B cell (primary cell): ENCODE results near the gene HSD17B4. TPM values are rescaled to one million over a fixed set of nuclear protein-coding genes. Genes with fewer than 3 reads are reported as not detected.

Experiments used
- ATAC-seq: fragments of 200-7000 bp; cut with Tn5 transposase; one replicate; pipeline ENCODE4 v1.10.0; 2021; ENCODE audit warnings: low read depth, mild to moderate bottlenecking, moderate number of reproducible peaks, moderate library complexity
- CTCF ChIA-PET: fragments of 350-600 bp; sonication (Branson Sonifier 250); formaldehyde crosslinking; loops from one replicate; lab custom pipeline; 2021; ENCODE audit warnings: antibody characterized with exemption, inconsistent platforms; lab: Charles Lee
- POLR2A ChIA-PET: fragments of 350-600 bp; sonication (Branson Sonifier 250); formaldehyde crosslinking; loops from one replicate; lab custom pipeline; 2021; ENCODE audit warnings: antibody characterized with exemption; lab: Charles Lee
- DNase-seq: peaks from one replicate; pipeline ENCODE4 v3.0.0; 2013
- H2AFZ ChIP-seq: 2 replicates; pipeline ENCODE4 v1.6.1; 2012; ENCODE audit warnings: mild to moderate bottlenecking, low read depth, low read length; ENCODE audit not compliant: insufficient read depth, poor library complexity, severe bottlenecking
- H3K27ac ChIP-seq, 2 donors: 1 replicate in 1 of 2; 2 replicates in 1 of 2; pipeline ENCODE4 v1.5.1; 2012 to 2013; ENCODE audit warnings: low read length in 2 of 2, mild to moderate bottlenecking in 2 of 2, moderate library complexity in 1 of 2
- H3K27me3 ChIP-seq, 4 experiments: fragments of 200-600 bp in 1 of 4; sonication (generic) in 1 of 4; replicated peaks in 1 of 4; 1 replicate in 2 of 4; 2 replicates in 2 of 4; pipeline versions ENCODE4 v1.6.1 to v1.7.0; 2013 to 2016; ENCODE audit warnings: low read length in 3 of 4, mild to moderate bottlenecking in 2 of 4, mixed read lengths in 1 of 4, moderate library complexity in 1 of 4; ENCODE audit not compliant: insufficient read depth in 4 of 4, control insufficient read depth in 3 of 4; ENCODE audit errors: control extremely low read depth in 1 of 4
- H3K36me3 ChIP-seq, 2 experiments: replicated peaks in 1 of 2; 1 replicate in 1 of 2; 2 replicates in 1 of 2; pipeline versions ENCODE4 v1.6.1 to v1.7.1; 2013; ENCODE audit warnings: low read length in 1 of 2; ENCODE audit not compliant: insufficient read depth in 2 of 2, control insufficient read depth in 1 of 2; ENCODE audit errors: control extremely low read depth in 1 of 2, extremely low read depth in 1 of 2
- H3K4me1 ChIP-seq, 2 donors: fragments of 200-600 bp in 1 of 2; sonication (generic) in 1 of 2; 1 replicate in 1 of 2; 2 replicates in 1 of 2; pipeline versions ENCODE4 v1.5.1 to v1.6.1; 2013 to 2017; ENCODE audit warnings: low read length in 2 of 2; ENCODE audit not compliant: control insufficient read depth in 2 of 2, insufficient read depth in 2 of 2
- H3K4me2 ChIP-seq: replicated peaks from 2 replicates; pipeline ENCODE3; 2012; ENCODE audit warnings: mild to moderate bottlenecking, low read depth, low read length; ENCODE audit not compliant: poor library complexity, severe bottlenecking
- H3K4me3 ChIP-seq, 5 experiments: fragments of 200-600 bp in 1 of 5; sonication (generic) in 1 of 5; 1 replicate in 3 of 5; 2 replicates in 2 of 5; pipeline versions ENCODE4 v1.5.1 to v1.7.0; 2011 to 2016; ENCODE audit warnings: low read length in 4 of 5, mild to moderate bottlenecking in 4 of 5, low read depth in 2 of 5, control low read depth in 1 of 5, moderate library complexity in 1 of 5; ENCODE audit not compliant: insufficient read depth in 1 of 5; ENCODE audit errors: control extremely low read depth in 1 of 5, extremely low read depth in 1 of 5
- H3K79me2 ChIP-seq: fragments of 200-600 bp; sonication (generic); one replicate; pipeline ENCODE4 v1.6.0; 2016; ENCODE audit warnings: low read length; ENCODE audit not compliant: control insufficient read depth, insufficient read depth
- H3K9ac ChIP-seq: fragments of 200-600 bp; sonication (generic); 2 replicates; pipeline ENCODE4 v1.6.1; 2017; ENCODE audit warnings: mild to moderate bottlenecking, low read length, moderate library complexity
- H3K9me3 ChIP-seq, 3 donors: one replicate each; pipeline versions ENCODE4 v1.6.1 to v1.7.1; 2013; ENCODE audit warnings: low read length in 2 of 3; ENCODE audit not compliant: control insufficient read depth in 2 of 3, insufficient read depth in 1 of 3; ENCODE audit errors: control extremely low read depth in 1 of 3
- H4K20me1 ChIP-seq: 2 replicates; pipeline ENCODE4 v1.6.0; 2012; ENCODE audit warnings: mild to moderate bottlenecking, low read length; ENCODE audit not compliant: insufficient read depth, control insufficient read depth, poor library complexity, severe bottlenecking
- H3K27ac Mint-ChIP-seq: one replicate; pipeline ENCODE4 v1.8.0; 2021; ENCODE audit warnings: mixed read lengths
- H3K27me3 Mint-ChIP-seq: one replicate; pipeline ENCODE4 v1.8.0; 2021; ENCODE audit warnings: mixed read lengths
- H3K4me1 Mint-ChIP-seq: one replicate; pipeline ENCODE4 v1.8.0; 2021; ENCODE audit warnings: mixed read lengths
- H3K4me3 Mint-ChIP-seq: one replicate; pipeline ENCODE4 v1.8.0; 2021; ENCODE audit warnings: mixed read lengths
- H3K9me3 Mint-ChIP-seq: one replicate; pipeline ENCODE4 v1.8.0; 2022; ENCODE audit warnings: mixed read lengths; ENCODE audit not compliant: insufficient read depth
- EZH2 ChIP-seq: IDR thresholded peaks from 2 replicates; pipeline ENCODE4 v1.6.1; 2012; ENCODE audit warnings: borderline replicate concordance, low read depth, mild to moderate bottlenecking, moderate library complexity, low read length; ENCODE audit not compliant: insufficient read depth, poor library complexity, severe bottlenecking
- WGBS: methylation state at CpG from one replicate; pipeline ENCODE4 v1.1.5; 2013; ENCODE audit warnings: missing lambda C conversion rate; ENCODE audit not compliant: insufficient coverage; 5-methylcytosine and 5-hydroxymethylcytosine counted together
- intact Hi-C: fragments of 100-400 bp; cut with micrococcal nuclease; formaldehyde crosslinking; loops from one replicate; pipeline ENCODE4 v1.10.0; 2022
- polyA plus RNA-seq: library from polyadenylated mRNA; depleted of rRNA; stranded (reverse); fragments of >200 nt; gene quantifications from 2 replicates; pipeline ENCODE4 v1.2.3, GENCODE V29; 2012
- total RNA-seq, 2 donors: library from RNA; stranded (reverse); fragments of 120-200 nt in 1 of 2; gene quantifications; 1 replicate in 1 of 2; 2 replicates in 1 of 2; pipeline versions ENCODE4 v1.2.3 to v1.2.4, GENCODE V29; 2013 to 2022
- TF ChIP-seq, protein P1 (sequence below): fragments of 200-600 bp; IDR thresholded peaks from one replicate; pipeline ENCODE4 v1.8.0; 2022; ENCODE audit warnings: antibody characterized with exemption, mild to moderate bottlenecking

The HSD17B4 gene
- total and polyA plus RNA-seq, 2 donors (not counting 1 experiment from before 2014, with no cell fraction given) = 114 to 125 TPM

- peaks cover 5% of the 10 kb centered on the region for H3K4me1 Mint-ChIP-seq
- Histone ChIP-seq H2AFZ (no peak overlapping the region), H3K4me1 (no peaks in the 10 kb centered on the region), H3K9ac (no peak overlapping the region), H3K79me2 (no peaks in the 10 kb centered on the region), H4K20me1 (no peaks in the 10 kb centered on the region), H3K36me3 (peaks cover 18 to 48% of the 10 kb centered on the region in 2 experiments), H3K4me3 (no peak overlapping the region), H3K9me3 (no peaks in the 10 kb centered on the region), H3K4me2 (no peak overlapping the region), H3K27me3 (no peaks in the 10 kb centered on the region), H3K27ac (no peak overlapping the region)
- no peak for DNase-seq
- intact Hi-C loops = no loop called here
- ChIA-PET CTCF (no interaction called here), POLR2A (no interaction called here)
- ATAC-seq = no peak
- no peaks in the 10 kb centered on the region for H3K27me3 Mint-ChIP-seq
- WGBS = 38% methylated on average over 2 of the region's 2 CpGs
- H3K4me3 Mint-ChIP-seq = no peak overlapping the region
- H3K27ac Mint-ChIP-seq = no peak overlapping the region
- TF ChIP-seq, protein P1, sequence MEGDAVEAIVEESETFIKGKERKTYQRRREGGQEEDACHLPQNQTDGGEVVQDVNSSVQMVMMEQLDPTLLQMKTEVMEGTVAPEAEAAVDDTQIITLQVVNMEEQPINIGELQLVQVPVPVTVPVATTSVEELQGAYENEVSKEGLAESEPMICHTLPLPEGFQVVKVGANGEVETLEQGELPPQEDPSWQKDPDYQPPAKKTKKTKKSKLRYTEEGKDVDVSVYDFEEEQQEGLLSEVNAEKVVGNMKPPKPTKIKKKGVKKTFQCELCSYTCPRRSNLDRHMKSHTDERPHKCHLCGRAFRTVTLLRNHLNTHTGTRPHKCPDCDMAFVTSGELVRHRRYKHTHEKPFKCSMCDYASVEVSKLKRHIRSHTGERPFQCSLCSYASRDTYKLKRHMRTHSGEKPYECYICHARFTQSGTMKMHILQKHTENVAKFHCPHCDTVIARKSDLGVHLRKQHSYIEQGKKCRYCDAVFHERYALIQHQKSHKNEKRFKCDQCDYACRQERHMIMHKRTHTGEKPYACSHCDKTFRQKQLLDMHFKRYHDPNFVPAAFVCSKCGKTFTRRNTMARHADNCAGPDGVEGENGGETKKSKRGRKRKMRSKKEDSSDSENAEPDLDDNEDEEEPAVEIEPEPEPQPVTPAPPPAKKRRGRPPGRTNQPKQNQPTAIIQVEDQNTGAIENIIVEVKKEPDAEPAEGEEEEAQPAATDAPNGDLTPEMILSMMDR = no peak
- TF ChIP-seq EZH2 = no peak
- no peaks in the 10 kb centered on the region for H3K9me3 Mint-ChIP-seq
These were observed 85.4 kb downstream of the HSD17B4 start for GRCh38 chr5:119537704-119538103.

DNA sequence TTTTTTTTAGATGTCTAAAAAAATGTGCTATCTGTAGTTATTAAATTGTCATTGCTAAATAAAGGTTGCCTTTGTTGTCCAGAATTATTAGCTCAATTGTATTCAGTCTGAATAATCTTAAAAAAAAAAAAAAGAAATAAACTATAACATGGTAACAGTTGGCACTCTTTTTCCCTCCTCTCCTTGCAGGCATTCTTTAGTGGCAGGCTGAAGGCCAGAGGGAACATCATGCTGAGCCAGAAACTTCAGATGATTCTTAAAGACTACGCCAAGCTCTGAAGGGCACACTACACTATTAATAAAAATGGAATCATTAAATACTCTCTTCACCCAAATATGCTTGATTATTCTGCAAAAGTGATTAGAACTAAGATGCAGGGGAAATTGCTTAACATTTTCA lies 89.4 kb downstream of the HSD17B4 start:
- H3K4me1 ChIP-seq = no peaks in the 10 kb centered on the region
- H4K20me1 ChIP-seq = no peaks in the 10 kb centered on the region
- intact Hi-C loops = no loop called here
- no peaks in the 10 kb centered on the region for H3K27me3 ChIP-seq
- H3K4me3 ChIP-seq = no peak overlapping the region
- Mint-ChIP-seq H3K9me3 (no peaks in the 10 kb centered on the region), H3K4me3 (no peak overlapping the region), H3K4me1 (peaks cover 5% of the 10 kb centered on the region), H3K27ac (no peak overlapping the region), H3K27me3 (no peaks in the 10 kb centered on the region)
- H3K27ac ChIP-seq = no peak overlapping the region
- peaks cover 13 to 38% of the 10 kb centered on the region in 2 experiments for H3K36me3 ChIP-seq
- WGBS = no CpG with 5 or more reads among the region's 1 CpG
- no peak overlapping the region for H2AFZ ChIP-seq
- H3K4me2 ChIP-seq = no peak overlapping the region
- no peak for TF ChIP-seq EZH2
- TF ChIP-seq, protein P1 = no peak
- DNase-seq (no peak), ATAC-seq (no peak)
- no peaks in the 10 kb centered on the region for H3K9me3 ChIP-seq
- no peak overlapping the region for H3K9ac ChIP-seq
- CTCF ChIA-PET = no interaction called here
- POLR2A ChIA-PET = no interaction called here
- no peaks in the 10 kb centered on the region for H3K79me2 ChIP-seq
